Myocyte (in vitro differentiated cells): ENCODE data around the gene MYOM3. TPM values are rescaled to one million over a fixed set of nuclear protein-coding genes. Genes with fewer than 3 reads are reported as not detected.
A peak's percentile ranks its signal among the peaks of the same experiment; 100 is the strongest.

Experiments used
- DNase-seq: peaks from one replicate; pipeline ENCODE4 v3.0.0-alpha.2; 2012; ENCODE audit warnings: low read depth
- polyA plus RNA-seq: library from polyadenylated mRNA; unstranded; fragments of >200 nt; gene quantifications from one replicate; pipeline ENCODE4 v1.2.1, GENCODE V29; 2012; ENCODE audit warnings: missing spikeins
- total RNA-seq: library from RNA; depleted of rRNA; stranded (reverse); fragments of >200 nt; gene quantifications from 2 replicates; pipeline ENCODE4 v1.2.3, GENCODE V29; 2014

Gene MYOM3
- 113 and 161 TPM in 2 replicates for total RNA-seq
- 43.9 TPM for polyA plus RNA-seq

DNA sequence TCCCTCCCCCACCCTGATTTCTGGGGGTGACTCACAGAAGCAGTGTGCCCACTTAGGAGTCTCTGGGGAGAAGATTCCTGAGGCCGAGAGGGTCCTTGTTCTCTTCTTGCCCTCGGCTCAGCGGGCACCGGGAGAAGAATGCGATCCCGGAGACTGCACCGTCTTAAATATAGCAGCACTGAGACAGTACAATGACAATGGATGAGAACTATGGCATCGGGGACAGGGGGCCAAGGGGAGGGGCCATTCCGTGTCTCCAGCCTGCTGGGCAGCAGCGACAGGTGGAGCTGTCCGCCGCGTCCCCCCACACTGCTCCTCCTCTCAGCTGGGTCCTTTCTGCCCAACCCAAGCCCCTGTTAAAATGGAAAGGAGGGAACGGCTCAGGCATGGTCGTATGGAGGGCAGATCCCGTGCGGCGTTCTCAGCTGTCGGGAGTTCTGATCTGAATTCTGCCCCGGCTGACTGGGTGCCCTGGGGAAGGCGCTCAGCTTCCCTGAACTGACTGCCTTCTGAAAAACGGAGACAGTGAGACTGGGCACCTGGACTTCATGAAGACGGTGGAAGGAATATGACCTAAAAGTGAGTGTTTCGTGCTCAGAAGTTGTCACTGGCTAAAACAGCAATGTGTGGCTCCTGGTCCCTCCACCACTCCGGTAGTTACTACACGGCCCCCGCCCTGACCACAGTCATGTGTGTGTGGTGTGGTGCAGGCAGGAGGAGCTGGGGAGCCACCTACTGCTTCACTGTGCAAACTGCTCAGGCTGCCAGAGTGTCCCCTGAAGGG, at the start of gene MYOM3:
MYOM3 (minus strand) TSS at position 140 of the 784 bp plus-strand sequence. CDS start 3,499 bp downstream, outside the sequence.
- DNase-seq: peak; percentile 91

DNA sequence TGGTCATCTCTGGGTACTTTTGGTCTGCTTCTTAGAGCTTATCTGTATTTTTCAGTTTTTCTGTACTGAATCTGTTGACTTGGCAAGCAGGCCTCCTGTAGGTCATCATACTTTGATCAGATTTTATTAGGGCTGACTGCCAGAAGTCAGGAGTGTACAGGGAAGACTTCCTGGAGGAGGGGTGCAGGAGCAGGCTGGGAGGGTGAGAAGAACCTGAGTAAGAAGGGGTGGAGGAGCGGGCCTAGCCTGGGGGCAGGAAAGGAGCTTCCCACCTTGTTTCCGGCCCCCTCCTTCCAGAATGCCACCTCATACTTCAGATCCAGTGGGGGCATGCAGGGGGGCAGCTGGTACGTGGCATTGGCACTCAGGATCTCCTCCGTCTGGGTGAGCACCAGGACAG, 49.3 kb upstream of the MYOM3 start:
- no peak for DNase-seq

DNA sequence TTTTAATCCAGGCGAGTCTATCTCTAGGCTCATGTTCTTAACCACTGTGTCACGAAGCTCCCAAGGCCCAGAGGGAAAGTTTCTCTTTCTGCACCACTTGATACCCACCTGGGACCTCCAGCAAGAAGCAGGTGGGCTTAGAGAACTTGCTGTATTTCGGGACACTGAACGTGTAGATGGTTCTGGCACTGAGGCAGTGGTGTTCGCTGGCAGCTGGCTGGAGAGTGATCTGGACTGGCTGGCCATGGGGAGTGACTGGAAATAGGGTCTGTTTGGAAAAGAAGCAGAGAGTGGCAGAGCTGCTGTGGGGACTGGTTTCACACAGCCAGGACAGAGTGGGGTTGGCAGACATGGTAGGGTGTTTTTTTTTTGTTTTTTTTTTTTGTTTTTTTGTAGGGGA, 47.4 kb upstream of the MYOM3 start:
- no peak for DNase-seq

DNA sequence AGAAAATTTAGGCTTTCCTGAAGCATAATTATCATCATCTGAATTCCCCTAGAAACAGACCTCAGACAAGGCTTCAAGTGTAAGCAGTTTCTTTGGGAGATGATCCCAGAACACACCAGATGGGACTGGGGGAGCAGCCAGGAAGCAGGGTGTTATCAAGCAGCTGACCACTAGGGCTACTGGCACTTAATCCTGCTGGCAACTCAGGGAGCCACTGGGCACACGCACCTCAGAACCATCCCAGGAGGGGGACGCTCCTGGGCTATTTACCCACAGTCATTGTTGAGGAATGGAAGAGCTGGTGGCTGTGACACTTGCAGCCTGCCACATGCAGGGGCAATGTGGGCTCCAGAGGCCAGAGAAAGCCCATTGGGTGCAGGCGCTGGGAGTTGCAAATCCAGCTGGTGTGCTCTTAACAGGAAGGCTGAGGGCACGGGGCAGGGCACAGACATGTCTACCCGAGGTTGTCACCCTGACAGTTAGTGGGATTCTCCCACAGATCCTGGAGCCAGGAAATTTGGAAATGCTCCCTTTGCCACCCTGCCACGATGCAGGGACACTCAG, 46.1 kb upstream of the MYOM3 start:
- peak; percentile 74 for DNase-seq

DNA sequence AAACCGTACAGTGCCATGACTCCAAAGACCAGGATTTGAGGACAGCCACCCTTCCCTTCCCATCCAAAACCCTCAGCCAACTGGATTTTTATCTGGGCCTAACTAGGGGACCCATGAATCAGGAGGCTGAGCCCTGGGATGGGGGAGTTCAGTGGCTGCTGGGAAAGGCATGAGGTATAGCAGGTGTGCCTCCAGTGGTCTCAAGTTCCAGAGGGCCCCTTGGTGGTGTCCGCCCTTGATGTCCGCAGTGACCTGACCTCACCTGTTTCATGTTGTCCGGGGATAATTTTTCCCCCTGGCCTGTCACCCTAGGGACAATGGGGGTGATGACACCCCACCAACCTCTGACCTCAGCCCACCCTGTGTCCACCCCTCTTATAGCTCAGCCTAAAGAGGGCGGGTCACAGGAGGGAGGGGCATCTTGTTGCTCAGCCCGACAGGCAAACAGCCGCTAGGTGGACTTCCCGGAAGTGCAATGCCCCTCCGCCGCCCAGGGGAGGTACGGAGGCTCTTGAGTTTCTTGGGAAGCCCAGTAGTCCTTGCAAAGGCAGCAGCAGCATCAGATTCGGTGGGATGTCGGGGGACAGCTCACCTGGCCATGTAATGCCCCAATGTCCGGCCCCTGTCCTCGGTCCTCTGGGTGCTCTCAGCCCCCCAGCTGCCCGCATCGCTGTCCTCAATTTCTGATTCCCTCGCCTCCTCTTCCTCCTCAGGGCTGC, 44.8 kb upstream of the MYOM3 start:
- no peak for DNase-seq

DNA sequence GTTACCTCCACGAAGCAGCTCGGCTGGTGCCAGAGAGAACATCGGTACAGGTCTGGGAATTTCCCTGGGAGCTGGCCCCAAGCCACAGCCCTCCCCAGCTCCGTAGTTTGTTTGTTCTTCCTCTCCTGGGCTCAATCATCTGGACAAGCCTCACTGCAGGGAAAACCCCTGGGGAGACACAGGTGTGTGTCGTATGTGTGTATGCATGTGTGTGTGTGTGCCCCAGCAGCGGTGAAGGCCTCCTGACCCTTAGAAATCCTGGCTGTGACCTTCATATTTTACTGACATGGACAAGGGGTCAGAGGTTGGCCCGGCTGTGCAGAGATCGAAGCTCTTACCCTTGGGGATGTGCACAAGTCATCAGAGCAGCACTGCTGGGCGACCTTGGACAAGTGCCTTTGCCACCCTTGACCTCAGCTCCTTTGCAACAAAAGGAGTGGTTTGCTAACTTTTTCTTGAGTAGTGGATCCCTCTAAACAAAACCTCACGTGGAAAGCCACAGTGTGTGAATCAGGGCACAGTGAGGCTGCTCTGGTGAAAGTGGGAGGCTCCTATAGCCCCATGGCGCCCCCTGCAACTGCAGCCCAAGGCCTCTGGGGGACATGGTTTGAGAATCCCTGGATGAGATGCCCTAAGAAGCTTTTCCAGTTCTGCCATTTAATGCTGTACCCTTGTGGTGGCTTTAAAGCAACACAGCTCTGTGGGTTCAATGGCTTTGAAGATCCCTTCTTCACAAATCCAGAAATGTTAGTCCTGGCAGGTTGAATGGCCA, 43.3 kb upstream of the MYOM3 start:
- DNase-seq: no peak

- no peak for DNase-seq
Measured at GRCh38 chr1:24154215-24154614, 42.3 kb upstream of the MYOM3 start.

DNA sequence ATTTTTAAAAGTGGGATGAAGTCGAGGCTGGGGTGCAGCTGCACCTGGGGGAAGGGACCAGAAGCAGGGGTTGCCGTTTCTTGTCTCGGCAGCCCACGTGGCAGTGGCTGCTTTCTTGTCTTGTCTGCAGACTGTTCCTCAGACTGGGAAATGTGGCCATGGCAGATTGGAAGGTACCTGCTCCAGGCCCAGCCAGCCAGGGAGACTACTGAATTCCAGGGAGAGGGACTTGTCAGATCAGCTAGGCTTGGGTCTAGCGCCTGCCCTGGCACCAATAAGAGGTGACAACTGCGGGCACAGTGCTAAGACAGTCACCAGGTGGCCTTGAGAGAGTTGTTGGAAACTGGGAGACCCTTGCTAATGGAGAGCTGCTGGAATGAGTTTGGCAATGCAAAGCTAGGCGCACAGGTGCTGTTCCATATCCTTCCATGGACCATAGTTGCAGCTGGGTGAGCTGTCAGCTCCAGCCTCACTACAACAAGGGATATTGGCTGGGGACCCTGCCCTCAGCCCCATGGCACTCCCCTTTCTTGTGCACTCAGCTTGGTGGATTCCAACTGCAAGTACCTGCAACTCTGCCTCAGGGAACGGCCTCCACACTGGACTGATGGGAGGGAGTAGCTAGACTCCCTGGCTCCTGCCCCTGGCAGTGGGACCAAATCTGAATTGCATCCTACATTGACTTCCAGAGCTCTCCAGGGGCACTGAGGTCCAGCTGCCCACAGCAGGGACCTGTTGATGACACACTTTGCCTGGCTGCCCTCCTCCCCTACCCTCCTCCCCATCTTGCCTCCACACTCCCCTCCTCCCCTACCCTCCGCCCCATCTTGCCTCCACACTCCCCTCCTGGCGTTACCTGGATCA, 40.9 kb upstream of the MYOM3 start:
- DNase-seq: no peak

- DNase-seq: no peak
Measured at GRCh38 chr1:24151175-24151533, 39.2 kb upstream of the MYOM3 start.

DNA sequence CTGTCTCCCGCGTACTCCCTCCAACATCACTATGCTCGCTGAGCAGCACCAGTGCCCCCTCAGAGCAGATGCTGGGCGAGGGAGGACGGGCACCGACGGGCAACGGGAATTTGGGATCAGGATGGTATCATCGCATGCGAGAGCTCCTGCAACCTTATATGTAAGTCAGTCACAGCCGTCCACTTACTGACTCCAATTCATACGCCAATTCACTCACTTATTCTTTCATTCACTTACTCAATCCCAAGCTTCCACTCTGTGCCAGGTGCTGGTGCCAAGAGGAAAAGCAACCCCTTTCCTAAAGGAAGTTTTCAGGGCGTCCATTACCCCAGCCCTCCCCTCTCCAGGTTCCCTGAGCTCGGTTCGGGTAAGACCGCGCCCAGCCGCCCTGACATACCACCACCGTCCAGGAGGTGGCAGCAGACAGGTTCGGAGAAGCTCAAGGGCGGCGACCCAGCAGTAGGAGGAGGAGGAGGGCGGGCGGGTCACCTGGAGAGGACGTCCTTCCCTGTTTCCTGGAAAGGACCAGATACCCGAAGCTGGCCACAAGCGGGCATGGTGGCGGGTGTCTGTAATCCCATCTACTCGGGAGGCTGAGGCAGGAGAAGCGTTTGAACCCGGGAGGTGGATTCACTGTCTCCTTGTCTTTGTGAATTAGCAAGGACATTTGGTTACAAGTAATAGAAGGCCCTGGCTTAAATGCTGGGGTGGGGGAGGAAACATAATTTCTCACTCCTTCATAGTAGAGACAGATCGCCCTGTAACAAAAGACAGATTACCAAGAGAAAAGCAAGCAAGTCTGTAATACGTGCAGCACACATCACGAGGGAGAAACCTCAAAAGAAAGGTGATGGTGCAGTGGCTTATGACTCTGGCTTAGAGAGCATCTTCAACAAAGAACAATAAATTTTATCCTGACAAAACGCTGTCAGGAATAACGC, 38.6 kb upstream of the MYOM3 start:
- DNase-seq: peak; percentile 80

DNA sequence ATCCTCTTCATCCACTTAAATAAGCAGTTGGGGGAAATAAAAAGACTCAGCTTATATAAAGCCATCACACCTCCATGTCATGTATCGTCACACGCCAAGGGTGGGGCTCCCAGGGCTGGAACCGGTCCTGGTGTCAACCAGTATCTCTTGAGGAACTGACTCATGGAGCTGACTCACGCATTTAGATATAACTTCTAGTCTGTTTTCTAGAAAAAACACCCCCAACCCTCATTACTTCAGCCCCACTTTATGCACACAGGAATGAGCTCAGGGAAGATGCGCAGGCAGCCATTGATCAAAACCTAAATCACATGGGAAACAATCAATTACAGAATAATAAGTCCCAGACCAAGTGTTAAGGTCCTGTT, 37.9 kb upstream of the MYOM3 start:
- peak; percentile 47 for DNase-seq

DNA sequence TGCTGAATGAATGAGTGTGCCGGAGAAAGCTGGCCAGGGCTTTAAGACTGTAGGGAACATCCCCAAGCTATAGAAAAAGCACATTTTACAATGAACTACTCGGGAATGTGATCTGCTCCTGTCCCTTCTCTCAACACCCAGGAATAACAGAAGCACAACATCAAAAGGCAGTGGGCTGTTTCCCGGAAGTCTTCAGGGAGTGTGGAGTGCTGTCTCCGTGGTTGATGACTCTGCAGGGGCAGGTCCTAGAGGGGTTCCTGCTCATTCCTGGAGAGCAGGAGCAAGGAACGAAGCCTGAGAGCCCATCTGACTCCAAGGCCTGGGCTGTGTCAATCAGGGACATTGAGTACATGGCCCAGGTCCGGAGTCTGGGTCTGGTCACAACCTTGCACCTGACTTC, 35.9 kb upstream of the MYOM3 start:
- no peak for DNase-seq

- DNase-seq: no peak
Measured at GRCh38 chr1:24147194-24147593, 35.3 kb upstream of the MYOM3 start.

- DNase-seq: peak; percentile 33
Measured at GRCh38 chr1:24142546-24143534, 30.9 kb upstream of the MYOM3 start, which contains the start of gene IL22RA1. IL22RA1 (minus strand) TSS chr1:24143140; CDS start chr1:24143082, 58 bp downstream.

GRCh38 chr1:24141311-24141997, 29.5 kb upstream of the MYOM3 start:
- DNase-seq: no peak

- DNase-seq: no peak
Measured at GRCh38 chr1:24140741-24141181, 28.8 kb upstream of the MYOM3 start.

- DNase-seq: no peak
Measured at GRCh38 chr1:24139841-24140425, 28.0 kb upstream of the MYOM3 start.
